Measurements from ENCODE around the gene RAB10. TPM values are rescaled to one million over a fixed set of nuclear protein-coding genes. Genes with fewer than 3 reads are reported as not detected.
"Not testable (repeated sequence)": the region's sequence is repeated elsewhere in the genome, so short reads cannot be mapped to it uniquely, and the experiment has no call there.

The RAB10 gene
- total RNA-seq, 3 donors from 2014 or later, result 82.6 to 101 (median 100) TPM

DNA sequence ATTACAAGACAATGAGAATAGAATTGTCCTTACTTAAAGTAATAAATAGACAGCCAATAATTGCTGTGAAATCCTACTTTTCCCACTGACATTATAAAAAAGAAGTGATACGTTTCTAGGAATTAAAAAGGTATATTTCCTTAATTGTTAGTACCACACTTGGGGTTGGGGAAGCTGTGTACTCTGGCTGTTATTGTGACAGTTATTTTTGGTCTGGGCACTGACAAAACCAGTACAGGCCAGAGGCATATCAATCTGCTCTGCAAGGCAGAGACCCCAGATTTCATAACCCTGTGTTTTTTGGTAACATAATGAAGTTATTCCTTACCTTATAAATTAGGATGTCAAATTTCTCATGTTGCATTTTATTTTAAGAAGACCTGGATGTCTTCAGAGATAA is 66.5 kb downstream of the RAB10 start:
- Histone ChIP-seq H3K4me3 (no peak overlapping the region), H3K4me1 (no peaks in the 10 kb centered on the region), H3K27me3 (no peaks in the 10 kb centered on the region), H3K27ac (no peak overlapping the region), H3K36me3 (no peaks in the 10 kb centered on the region), H3K9me3 (peaks cover 0 to 4% of the 10 kb centered on the region in 2 donors)
- DNase-seq (ENCODE audit: low spot score in 2 of 2), result no peak
- intact Hi-C loops (cut with DNase I; ENCODE audit: low total_unique reads), result no loop called here
- no peak for TF ChIP-seq POLR2AphosphoS5 (IDR thresholded peaks at IDR 0.05)
- TF ChIP-seq, protein P1, sequence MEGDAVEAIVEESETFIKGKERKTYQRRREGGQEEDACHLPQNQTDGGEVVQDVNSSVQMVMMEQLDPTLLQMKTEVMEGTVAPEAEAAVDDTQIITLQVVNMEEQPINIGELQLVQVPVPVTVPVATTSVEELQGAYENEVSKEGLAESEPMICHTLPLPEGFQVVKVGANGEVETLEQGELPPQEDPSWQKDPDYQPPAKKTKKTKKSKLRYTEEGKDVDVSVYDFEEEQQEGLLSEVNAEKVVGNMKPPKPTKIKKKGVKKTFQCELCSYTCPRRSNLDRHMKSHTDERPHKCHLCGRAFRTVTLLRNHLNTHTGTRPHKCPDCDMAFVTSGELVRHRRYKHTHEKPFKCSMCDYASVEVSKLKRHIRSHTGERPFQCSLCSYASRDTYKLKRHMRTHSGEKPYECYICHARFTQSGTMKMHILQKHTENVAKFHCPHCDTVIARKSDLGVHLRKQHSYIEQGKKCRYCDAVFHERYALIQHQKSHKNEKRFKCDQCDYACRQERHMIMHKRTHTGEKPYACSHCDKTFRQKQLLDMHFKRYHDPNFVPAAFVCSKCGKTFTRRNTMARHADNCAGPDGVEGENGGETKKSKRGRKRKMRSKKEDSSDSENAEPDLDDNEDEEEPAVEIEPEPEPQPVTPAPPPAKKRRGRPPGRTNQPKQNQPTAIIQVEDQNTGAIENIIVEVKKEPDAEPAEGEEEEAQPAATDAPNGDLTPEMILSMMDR (IDR thresholded peaks at IDR 0.05), result no peak
- no peak for TF ChIP-seq POLR2A (IDR thresholded peaks at IDR 0.05)

DNA sequence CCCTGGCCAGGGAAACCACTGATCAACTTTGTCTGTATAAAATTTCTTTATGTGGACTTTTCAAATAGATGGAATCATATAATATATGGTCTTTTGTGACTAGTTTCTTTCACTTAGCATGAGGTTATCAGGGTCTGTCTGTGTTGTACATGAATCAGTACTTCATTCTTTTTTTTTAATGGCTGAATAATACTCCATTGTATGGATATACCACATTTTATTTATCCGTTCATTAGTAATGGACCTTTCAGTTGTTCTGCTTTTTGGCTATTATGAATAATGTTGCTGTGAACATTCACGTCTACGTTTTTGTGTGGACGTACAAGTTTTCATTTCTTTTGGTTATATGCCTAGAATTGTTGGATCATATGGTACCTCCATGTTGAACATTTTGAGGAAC is 69.9 kb downstream of the RAB10 start:
- TF ChIP-seq, protein P1 (IDR thresholded peaks at IDR 0.05), result no peak
- TF ChIP-seq POLR2AphosphoS5 (IDR thresholded peaks at IDR 0.05), result no peak
- TF ChIP-seq POLR2A (IDR thresholded peaks at IDR 0.05), result no peak
- Histone ChIP-seq H3K27me3 (no peaks in the 10 kb centered on the region), H3K9me3 (peaks cover 0 to 4% of the 10 kb centered on the region in 2 donors), H3K27ac (no peak overlapping the region), H3K4me3 (no peak overlapping the region), H3K4me1 (no peaks in the 10 kb centered on the region), H3K36me3 (no peaks in the 10 kb centered on the region)
- DNase-seq (ENCODE audit: low spot score in 2 of 2), result no peak
- intact Hi-C loops (cut with DNase I; ENCODE audit: low total_unique reads), result no loop called here

DNA sequence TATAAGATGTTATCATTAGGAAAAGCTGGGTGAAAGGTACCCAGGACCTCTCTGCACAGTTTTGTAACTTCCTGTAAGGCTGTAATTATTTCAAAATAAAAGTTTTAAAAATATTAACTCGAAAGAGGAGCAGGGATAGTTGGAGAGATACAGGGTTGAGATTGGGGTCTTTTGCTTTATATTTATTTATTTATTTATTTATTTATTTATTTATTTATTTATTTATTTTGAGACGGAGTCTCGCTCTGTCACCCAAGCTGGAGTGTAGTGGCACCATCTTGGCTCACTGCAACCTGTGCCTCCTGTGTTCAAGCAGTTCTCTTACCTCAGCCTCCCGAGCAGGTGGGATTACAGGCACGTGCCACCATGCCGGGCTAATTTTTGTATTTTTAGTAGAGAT is 74.8 kb downstream of the RAB10 start:
- H3K27ac ChIP-seq, result not testable (repeated sequence)

DNA sequence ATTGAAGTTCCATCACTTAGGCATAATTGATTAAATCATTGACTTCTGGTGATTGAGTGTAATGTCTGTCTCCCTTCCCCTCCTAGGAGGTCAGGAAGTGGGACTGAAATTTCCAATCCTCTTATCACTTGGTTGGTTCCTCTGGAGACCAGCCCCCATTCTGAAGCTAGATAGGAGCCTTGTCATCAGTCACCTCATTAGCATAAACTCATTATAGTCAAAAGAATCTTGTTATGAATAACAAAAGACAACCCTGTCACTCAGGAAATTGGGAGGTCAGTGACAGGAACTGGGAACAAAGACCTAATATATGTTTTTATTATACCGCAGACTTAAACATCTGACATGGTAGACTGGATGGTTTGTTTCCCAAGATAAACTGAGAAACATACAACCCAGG is 78.3 kb downstream of the RAB10 start:
- Histone ChIP-seq H3K27me3 (no peaks in the 10 kb centered on the region), H3K4me3 (no peak overlapping the region), H3K9me3 (no peaks in the 10 kb centered on the region), H3K36me3 (no peaks in the 10 kb centered on the region), H3K27ac (no peak overlapping the region), H3K4me1 (no peaks in the 10 kb centered on the region)
- TF ChIP-seq, protein P1 (IDR thresholded peaks at IDR 0.05), result no peak
- TF ChIP-seq POLR2A (IDR thresholded peaks at IDR 0.05) (no peak), POLR2AphosphoS5 (IDR thresholded peaks at IDR 0.05) (no peak)
- no peak for DNase-seq (ENCODE audit: low spot score in 2 of 2)
- intact Hi-C loops (cut with DNase I; ENCODE audit: low total_unique reads), result no loop called here

More for the DNA sequence above, 74.8 kb downstream of the RAB10 start:
- H3K4me3 ChIP-seq; H3K27me3 ChIP-seq; H3K36me3 ChIP-seq; intact Hi-C loops (cut with DNase I; ENCODE audit: low total_unique reads); DNase-seq (ENCODE audit: low spot score in 2 of 2); H3K4me1 ChIP-seq; H3K9me3 ChIP-seq: not testable (repeated sequence)

DNA sequence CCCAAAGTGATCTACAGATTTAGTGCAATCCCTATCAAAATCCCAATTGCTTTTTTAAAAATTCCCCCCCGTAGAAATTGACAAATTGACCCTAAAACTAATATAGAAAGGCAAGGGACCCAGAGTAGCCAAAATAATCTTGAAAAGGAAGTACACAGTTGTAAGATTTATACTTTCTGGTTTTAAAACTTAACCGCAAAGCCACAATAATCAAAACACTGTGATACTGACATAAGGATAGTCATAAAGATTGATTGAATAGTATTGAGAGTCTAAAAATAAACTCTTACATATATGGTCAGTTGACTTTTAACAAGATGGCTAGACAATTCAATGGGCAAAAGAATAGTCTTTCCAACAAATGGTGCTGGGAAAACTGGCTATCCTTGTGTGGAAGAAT is 80.3 kb downstream of the RAB10 start:
- Histone ChIP-seq H3K4me3 (no peak overlapping the region), H3K4me1 (no peaks in the 10 kb centered on the region), H3K9me3 (no peaks in the 10 kb centered on the region), H3K27me3 (no peaks in the 10 kb centered on the region), H3K36me3 (no peaks in the 10 kb centered on the region), H3K27ac (no peak overlapping the region)
- TF ChIP-seq POLR2A (IDR thresholded peaks at IDR 0.05) (no peak), POLR2AphosphoS5 (IDR thresholded peaks at IDR 0.05) (no peak)
- TF ChIP-seq, protein P1 (IDR thresholded peaks at IDR 0.05), result no peak
- intact Hi-C loops (cut with DNase I; ENCODE audit: low total_unique reads), result no loop called here
- no peak for DNase-seq (ENCODE audit: low spot score in 2 of 2)

DNA sequence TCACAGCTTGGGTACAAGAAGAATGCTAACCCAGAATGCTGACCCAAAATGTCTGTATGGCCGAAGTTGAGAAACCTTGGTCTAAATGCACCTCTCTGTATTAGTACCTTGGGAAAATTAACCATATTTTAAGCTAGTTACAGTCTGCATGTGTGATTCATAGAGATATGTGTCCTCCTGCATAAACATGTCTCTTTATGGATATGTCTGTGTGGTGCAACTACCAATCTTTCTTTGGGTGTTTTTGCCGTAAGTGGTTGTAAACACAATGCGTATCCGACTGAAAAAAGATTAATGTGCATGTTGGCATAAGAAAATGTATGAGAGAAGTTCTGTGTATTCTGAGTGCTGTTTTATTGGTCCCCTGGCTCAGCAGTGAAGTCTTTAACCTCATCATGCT is 84.8 kb downstream of the RAB10 start:
- H3K4me3 ChIP-seq, result no peak overlapping the region
- no peaks in the 10 kb centered on the region for H3K9me3 ChIP-seq
- no peaks in the 10 kb centered on the region for H3K27me3 ChIP-seq
- no peaks in the 10 kb centered on the region for H3K4me1 ChIP-seq
- no peak overlapping the region for H3K27ac ChIP-seq
- no peaks in the 10 kb centered on the region for H3K36me3 ChIP-seq
- TF ChIP-seq POLR2A (IDR thresholded peaks at IDR 0.05) (no peak), POLR2AphosphoS5 (IDR thresholded peaks at IDR 0.05) (no peak)
- TF ChIP-seq, protein P1 (IDR thresholded peaks at IDR 0.05), result no peak
- no peak for DNase-seq (ENCODE audit: low spot score in 2 of 2)
- intact Hi-C loops (cut with DNase I; ENCODE audit: low total_unique reads), result no loop called here
